Stimulated activated CD8-positive, alpha-beta memory T cell treated with anti-CD3 and anti-CD28 coated beads, Interleukin-4, amount 100 ng/mL, for 4 hours (primary cell): ENCODE measurements around the gene GAS6.

ENCODE experiments used
- DNase-seq, 2 donors: peaks; one replicate each; pipeline ENCODE4 v3.0.0-alpha.2; 2020; ENCODE audit warnings: low read depth in 2 of 2, low spot score in 1 of 2

GAS6 gene

DNA sequence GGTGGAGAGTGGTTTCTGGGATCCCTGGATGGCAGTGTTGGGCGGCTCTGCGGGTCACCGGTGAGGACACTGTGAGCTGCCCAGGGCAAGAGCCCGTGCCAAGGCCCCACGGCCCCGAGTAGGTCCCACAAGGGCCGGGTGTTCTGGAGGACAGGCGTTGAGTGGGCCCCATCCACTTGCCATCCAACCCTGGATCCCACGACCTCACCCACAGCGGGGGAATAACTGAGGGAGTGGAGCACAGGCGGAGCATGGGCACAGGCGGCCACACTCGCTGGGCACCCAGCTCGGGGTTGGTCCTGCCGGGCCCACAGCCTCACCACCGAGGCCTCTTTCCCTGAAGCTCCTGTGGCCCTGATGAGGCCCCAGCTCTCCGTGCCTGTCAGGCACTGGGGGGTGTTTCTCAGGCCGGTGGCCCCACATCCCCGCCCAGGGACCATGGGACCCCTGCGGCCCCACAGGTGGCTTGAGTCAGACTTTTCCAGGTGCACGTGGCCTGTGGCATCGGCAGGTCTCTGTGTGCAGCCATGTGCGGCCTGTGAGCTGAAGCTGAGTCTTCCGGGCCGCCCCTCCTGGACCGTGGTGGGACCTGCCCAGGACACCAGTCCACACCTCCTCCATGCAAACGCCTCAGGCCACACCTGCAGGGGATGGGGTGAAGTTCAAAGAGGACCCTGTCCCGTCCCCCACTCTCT lies 88.3 kb downstream of the GAS6 start:
- no peak for DNase-seq

- no peak for DNase-seq
Observed at GRCh38 chr13:113774177-113775107, 89.4 kb downstream of the GAS6 start.

DNA sequence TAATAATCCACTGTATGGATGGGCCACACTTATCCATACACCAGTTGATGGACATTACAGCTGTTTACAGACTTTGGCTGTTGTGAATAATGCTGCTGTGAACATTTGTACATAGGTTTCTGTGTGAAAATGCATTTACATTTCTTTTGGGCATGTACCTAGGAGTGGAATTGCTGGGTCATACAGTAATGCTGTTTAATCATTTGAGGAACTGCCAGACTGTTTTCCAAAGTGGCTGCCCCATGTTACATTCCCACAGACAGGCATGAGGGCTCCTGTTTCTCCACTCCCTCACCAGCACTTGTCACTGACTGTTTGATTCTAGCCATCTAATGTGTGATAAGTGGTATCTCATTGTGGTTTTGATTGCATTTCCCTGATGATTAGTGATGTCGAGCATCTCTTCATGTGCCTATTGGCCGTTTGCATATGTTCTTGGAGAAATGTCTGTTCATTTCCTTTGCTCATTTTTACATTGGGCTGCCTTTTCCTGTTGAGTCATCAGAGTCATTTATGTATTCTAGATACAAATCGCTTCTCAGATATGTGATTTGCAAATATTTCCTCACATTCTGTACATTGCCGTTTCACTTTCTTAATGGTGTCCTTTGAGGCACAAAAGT lies 92.1 kb downstream of the GAS6 start:
- no peak for DNase-seq

- no peak for DNase-seq
Observed at GRCh38 chr13:113770937-113771336, 92.9 kb downstream of the GAS6 start.
